Measurements from ENCODE around the gene MAP1LC3A.

MAP1LC3A gene

DNA sequence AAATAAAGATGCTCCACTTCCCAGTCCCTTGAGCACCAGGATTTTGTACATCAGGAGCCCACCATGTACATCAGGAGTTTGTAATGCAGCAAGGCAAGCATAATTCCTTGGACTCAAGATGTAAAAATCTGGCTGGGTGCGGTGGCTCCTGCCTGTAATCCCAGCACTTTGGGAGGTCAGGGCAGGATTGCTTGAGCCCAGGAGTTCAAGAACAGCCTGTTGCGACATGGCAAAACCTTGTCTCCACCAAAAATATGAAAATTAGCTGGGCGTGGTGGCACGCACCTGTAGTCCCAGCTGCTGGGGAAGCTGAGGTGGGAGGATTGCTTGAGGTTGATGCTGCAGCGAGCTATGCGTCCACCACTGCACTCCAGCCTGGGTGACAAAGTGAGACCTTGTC is 16.1 kb upstream of the MAP1LC3A start:
- TF ChIP-seq CTCF (IDR thresholded peaks at IDR 0.05; ENCODE audit: low read depth, low read length), result no peak

GRCh38 chr20:34543463-34544056 is 15.0 kb upstream of the MAP1LC3A start:
- TF ChIP-seq CTCF (IDR thresholded peaks at IDR 0.05; ENCODE audit: low read depth, low read length), result no peak
- DNase-seq (ENCODE audit: extremely low read depth, low read depth), result no peak

More for the DNA sequence above, 16.1 kb upstream of the MAP1LC3A start:
- no peak for DNase-seq (ENCODE audit: extremely low read depth, low read depth)

- no peak for DNase-seq (ENCODE audit: extremely low read depth, low read depth)
- no peak for TF ChIP-seq CTCF (IDR thresholded peaks at IDR 0.05; ENCODE audit: low read depth, low read length)
These were observed 14.3 kb upstream of the MAP1LC3A start for GRCh38 chr20:34544109-34544796.

DNA sequence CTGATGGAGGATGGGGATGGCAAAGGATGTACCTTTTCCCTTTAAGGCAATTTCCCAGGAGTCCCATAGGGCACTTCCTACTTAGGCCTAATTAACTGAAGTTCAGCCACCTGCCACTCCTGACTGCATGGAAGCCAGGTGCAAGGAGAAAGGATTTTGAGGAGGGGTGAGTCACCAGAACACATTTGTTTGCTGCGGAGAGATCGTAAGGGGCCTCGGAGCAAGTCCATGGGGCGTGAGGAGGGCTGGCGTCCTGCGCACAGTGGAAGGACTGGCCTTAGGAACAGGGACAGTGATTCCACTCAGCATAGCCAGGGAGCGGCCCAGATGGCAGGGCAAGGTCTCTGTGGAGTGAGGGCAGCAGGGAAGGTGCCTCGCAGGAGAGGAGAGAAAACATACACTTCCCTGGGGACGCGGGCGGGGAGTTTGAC is 11.8 kb upstream of the MAP1LC3A start:
- no peak for DNase-seq (ENCODE audit: extremely low read depth, low read depth)
- TF ChIP-seq CTCF (IDR thresholded peaks at IDR 0.05; ENCODE audit: low read depth, low read length), result no peak

DNA sequence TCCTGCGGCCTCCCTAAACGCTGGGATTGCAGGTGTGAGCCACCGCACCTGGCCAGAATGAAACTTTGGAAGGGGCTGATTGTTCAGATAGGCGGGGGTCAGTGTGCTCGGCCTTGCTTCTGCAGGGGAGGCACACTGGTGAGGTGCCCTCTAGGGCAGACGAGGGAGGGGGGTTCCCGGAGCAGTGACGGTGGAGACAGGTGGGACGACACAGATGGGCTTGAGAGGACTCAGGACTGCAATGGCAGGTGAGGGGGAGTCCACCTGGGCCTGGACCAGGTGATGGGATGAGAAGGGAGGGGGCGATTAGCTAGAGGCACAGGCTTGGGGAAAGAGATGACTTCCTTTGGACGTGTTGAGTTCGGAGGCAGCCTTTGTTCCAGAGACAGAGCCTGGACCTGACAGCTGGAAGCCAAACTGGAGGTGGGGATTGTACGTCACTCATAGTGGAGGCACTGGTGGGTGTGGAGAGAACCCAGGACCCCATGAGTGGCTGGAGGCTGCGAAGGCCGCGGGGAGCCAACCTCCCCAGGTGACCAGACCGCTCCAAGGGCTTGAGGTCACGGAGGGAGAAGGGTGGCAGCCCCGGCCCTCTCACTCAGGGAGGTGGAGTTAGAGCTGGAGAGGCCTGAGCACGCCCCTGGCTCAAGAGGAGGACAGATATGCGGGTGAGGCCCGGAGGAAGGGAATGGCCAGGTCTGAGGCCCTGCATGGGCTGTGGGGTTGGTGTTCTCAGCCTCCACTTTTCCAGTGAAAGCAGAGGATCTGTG is 10.5 kb upstream of the MAP1LC3A start:
- TF ChIP-seq CTCF (IDR thresholded peaks at IDR 0.05; ENCODE audit: low read depth, low read length), result no peak
- no peak for DNase-seq (ENCODE audit: extremely low read depth, low read depth)

GRCh38 chr20:34549291-34549928 is 9.1 kb upstream of the MAP1LC3A start:
- no peak for DNase-seq (ENCODE audit: extremely low read depth, low read depth)
- no peak for TF ChIP-seq CTCF (IDR thresholded peaks at IDR 0.05; ENCODE audit: low read depth, low read length)

Data from AG09319 (cell line).